ENCODE data around the gene FITM2.
"Not testable (repeated sequence)": the region's sequence is repeated elsewhere in the genome, so short reads cannot be mapped to it uniquely, and the experiment has no call there.

Gene FITM2, protein sequence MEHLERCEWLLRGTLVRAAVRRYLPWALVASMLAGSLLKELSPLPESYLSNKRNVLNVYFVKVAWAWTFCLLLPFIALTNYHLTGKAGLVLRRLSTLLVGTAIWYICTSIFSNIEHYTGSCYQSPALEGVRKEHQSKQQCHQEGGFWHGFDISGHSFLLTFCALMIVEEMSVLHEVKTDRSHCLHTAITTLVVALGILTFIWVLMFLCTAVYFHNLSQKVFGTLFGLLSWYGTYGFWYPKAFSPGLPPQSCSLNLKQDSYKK

DNA sequence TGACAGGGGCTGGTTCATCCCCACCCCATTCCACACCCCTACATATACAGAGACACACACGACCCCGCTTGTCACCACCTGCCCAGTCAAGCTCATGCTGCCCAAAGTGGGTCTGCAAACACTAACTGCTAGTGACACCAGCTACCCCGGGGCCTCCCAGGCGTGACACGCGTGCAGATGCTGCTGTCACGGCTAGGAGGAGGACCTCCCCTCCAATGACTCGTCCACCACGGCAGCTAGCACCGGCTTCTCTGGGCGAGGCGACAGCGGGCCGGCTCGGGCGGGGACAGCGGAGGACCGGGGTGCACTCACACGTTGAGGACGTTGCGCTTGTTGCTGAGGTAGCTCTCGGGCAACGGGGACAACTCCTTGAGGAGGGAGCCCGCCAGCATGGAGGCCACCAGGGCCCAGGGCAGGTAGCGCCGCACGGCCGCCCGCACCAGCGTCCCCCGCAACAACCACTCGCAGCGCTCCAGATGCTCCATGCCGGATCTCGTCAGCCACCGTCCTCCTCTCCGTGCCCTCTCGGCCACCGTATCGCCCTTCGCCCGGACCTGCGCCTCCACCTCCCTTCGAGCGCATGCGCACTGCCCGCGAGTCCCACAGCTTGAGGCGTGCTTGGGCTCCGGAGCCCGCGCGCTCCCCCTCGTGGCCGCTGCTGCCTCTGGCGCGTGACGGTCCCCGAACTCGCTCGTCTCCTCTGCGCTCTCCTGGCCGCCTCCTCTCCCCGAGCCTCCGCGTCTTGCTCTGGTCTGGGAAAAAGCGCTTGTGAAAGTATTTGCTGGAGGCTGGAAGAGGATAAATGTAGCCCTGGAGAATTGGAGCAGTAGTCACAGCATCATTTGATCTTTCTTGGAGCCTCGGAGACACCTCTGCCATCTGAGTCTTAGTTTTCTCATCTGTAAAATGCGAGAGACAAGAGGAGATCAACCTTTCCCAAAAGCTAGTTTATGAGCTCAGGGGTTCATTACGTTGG, at the start of gene FITM2:
TSS of gene FITM2 (minus strand) at position 539 of the 976 bp plus-strand sequence. CDS start at position 485, 54 bp downstream.
- DNase-seq, result peak; percentile 86

DNA sequence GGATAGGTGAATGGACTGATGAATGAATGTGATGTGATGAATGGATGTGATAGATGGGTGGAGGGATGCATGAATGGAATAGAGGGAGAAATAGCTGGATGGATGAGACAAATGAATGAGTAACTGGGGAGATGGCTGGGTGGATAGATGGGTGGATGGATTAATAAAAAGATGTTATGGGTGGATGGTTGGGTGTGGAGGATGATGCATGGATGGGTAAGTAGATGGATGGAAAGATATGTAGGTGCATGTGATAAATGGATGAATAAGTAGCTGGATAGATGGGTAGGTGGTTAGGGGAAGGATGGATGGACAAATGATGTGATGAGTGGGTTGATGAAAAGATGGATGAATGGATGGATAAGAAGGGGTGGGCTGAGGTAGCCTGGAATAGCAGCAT, 49.2 kb upstream of the FITM2 start:
- DNase-seq, result no peak

DNA sequence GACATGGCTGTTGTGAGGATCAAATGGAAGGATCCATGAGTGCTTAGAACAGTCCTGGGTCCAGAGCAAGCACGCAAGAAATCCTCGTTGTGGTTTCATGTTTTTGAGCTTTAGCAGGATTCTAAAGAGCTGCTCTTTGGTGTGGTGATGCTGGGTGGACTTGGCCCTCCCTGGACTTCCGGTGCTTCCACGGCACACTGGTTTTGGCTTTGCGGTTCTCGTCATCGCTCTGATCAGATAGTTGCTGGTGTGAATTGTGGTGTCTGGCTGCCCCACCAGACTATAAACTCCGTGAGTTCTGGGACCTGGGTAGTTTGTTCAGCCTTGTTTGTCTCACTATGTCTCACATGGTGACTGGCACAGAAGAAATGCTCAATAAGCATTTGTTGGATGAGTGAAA, 47.8 kb upstream of the FITM2 start:
- DNase-seq, result no peak

DNA sequence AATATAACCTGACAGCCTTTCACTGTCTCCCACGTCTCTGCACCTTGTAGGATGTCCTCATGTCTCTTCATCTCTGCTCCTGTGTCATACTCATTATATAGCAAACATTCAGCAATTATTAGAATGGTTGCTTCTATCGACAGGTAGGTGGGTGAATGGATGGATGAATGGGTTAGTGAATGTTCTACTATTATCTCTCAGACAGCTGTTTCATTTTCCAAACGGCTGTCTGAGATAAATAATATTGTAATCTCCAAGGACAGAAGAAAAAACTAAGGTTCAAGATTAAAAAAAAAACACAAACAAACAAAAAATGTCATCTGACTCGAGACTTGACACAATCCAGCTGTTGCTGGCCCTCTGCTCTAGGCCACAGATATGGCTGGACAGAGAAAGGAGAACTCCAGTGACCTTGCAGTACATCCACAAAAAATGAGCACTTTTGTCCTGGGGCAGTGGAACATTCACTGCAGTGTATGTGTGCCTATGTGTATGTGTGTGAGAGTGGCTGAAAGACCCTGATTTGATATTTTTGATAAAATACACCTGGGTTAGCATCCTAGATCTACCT, 46.6 kb upstream of the FITM2 start:
- DNase-seq, result no peak

DNA sequence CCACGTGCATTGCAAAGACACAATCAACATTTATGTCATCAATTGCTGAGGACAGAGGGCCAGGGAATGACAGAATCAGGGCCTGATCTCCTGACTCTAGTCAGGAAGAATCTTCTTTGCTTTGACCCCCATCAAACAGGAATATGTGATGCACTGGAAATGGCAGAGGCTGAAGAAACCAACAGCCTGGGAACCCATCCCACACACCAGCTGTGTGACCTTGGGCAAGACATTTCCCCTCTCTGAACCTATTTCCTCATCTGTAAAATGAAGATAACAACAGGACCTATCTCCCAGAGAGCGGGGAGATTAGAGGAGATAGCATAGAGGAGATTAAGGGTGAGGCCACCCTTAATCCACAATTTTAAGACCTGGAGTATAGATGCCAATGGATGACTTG, 46.0 kb upstream of the FITM2 start:
- DNase-seq, result no peak

DNA sequence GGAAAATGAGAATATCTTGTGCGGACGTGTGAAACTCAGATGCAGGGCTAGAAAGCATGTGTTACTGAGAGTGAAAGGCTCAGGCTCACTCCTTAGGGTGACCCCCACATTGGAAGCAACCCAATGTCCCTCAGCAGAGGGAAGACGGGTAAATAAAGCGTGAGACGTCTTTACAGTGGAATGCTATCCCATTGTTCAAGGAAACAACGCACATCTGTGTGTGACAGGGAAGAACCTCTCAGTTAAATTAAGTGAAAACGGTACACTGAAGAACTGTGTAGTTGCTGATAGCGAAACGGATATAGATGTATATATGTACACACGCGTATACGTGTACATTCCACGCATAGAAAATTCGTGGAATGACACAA, 45.3 kb upstream of the FITM2 start:
- DNase-seq, result no peak

DNA sequence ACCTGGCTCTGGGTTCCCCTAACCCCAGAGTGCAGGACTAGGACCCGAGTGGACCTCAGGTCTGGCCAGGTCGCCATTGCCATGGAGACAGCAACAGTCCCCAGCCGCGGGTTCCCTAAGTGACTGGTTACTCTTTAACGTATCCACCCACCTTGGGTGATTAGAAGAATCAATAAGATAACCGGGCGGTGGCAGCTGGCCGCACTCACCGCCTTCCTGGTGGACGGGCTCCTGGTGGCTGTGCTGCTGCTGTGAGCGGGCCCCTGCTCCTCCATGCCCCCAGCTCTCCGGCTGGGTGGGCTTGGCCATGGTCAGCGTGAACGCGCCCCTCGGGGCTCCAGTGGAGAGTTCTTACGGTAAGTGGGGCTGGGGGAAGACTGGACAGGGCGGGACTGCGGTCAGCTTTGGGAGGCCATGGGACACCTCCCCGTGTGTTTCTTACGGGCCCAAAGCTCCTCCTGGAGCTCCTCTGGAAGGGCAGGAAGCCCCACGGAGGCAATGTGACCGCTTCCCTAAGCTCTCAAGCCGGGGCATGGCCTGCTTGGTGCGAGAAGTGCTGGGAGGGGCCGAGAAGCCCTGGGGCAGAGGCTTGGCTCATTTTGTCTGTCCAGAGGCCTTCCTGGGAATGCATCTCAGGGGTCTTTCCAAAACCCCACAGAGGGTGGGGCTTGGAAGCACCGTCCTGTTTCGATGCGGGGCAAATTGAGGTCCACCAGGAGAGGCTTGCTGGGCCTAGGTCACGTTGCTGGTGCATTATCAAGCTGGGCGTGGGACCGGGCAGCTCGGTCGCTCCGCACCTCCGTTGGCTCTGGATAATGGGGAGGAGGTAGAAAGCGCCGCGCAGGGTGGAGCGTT, 44.7 kb upstream of the FITM2 start, which contains the start of gene HNF4A:
TSS of gene HNF4A (plus strand) at position 202 of the 855 bp plus-strand sequence. CDS start at position 308, 106 bp downstream.
- DNase-seq, result no peak

DNA sequence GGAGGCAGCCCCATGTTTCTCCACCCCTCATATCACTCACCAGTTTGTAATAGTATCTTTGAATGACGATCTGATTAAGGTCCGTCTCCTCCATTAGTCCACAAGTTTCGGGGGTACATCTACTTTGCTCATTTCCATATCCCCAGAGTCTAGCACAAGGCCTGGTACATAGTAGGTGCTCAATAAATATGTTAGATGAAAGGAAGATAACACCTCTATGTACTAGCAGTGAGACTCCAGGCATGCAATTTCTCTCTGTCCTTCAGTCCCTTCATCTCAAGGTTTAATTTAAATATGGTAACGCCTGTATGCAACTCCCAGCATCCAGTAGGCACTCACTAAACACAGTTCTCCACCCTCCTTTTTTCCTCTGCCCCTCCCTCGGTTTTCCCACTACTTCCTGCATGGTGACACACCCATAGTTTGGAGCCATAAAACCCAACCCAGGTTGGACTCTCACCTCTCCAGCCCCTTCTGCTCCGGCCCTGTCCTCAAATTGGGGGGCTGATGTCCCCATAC, 44.0 kb upstream of the FITM2 start:
- no peak for DNase-seq

DNA sequence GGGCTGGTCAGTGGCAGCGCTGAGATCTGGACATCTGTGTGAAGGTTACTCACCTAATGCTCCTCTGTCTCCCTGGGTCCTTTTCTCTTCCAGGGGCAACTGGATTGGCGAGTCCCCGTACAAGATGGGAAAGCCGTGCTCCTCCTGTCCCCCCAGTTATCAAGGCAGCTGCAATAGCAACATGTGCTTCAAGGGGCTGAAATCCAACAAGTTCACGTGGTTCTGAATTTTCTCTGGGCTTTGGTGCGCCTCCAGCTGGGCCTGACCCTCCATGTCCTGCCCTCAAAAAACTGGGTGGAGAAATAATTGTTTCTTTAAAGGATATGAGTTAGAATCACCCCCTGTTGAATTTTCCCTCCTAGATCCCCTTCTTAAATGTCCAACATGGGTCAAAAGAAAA, 39.6 kb upstream of the FITM2 start:
- DNase-seq, result no peak

DNA sequence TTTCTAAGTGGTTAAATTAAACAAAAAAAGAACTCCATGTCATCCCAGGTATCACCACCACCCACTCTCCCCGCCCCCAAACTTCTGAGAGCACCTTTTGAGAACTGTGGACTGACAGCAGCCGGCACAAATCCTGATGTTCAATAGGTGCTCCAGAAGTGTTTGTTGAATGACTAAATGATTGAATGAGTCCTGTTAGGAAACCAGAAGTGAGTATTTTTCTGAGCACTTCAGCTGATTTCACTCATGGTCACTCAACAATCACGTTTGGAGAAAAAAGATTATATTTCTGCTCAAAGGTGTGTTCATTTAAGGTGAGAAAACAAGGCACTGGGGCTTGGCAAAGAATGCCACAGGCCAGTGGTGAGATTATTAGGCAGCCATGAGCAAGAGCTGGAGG, 38.3 kb upstream of the FITM2 start:
- DNase-seq, result no peak

DNA sequence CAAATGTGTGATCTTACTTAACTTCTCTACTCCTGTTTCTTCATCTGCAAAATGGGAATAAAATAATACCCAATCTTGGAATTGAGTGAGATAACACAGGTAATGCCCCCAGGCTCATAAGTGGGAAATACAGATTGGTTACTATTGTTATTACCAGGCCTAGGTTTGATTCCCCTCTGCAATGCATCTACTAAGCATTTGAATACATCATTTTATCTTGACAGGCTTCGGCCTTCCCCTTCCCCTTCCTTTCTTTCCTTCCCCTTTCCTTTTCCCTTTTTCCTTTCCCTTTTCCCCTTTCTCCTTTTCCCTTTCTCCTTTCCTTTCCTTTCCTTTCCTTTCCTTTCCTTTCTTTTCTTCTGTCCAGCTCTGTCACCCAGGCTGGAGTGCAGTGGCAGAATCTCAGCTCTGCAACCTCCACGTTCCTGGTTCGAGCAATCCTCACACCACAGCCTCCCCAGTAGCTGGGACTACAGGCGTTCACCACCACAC, 37.2 kb upstream of the FITM2 start:
- no peak for DNase-seq

DNA sequence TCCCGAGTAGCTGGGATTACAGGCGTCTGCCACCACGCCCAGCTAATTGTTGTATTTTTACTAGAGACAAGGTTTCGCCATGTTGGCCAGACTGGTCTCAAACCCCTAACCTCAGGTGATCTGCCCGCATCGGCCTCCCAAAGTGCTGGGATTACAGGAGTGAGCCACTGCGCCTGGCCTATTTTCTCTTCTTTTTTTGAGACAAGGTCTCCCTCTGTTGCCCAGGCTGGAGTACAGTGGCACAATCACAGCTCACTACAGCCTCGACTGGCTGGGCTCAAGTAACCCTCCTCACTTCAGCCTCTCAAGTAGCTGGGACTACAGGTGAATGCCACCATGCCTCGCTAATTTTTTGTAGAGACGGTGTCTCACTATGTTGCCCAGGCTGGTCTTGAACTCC, 34.9 kb upstream of the FITM2 start:
- not testable (repeated sequence) for DNase-seq

DNA sequence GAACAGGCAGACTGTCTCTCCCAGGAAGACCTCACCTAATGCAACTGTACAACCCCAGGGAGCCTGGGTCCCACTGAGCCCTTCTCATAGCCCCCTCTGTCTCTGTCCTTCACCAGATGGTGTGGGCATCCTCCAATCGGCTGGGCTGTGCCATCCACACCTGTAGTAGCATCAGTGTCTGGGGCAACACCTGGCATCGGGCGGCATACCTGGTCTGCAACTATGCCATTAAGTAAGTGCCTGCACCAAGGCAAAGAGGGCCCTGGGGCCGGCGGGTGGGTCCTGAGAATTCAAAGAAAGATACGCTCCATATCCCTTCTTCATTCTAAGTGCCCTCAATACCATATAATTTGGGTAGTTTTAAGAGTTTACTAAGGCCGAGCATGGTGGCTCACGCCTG, 34.1 kb upstream of the FITM2 start:
- no peak for DNase-seq

DNA sequence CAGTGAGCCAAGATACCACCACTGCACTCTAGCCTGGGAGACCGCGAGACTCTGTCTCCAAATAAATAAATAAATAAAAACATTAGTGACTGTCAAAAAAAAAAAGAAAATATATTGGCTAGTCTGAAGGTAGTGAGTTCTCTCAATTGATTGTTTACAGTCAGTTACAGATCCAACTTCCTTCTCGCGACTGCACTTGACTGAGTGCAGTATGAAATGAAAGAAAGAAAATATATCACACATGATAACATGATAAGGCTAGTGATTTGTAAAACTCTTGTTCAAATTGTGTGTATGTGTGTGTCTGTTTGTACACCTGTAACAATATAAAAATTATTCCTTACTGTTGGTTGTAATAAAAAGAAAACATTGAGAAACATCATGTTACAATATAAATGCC, 33.7 kb upstream of the FITM2 start:
- DNase-seq, result no peak

DNA sequence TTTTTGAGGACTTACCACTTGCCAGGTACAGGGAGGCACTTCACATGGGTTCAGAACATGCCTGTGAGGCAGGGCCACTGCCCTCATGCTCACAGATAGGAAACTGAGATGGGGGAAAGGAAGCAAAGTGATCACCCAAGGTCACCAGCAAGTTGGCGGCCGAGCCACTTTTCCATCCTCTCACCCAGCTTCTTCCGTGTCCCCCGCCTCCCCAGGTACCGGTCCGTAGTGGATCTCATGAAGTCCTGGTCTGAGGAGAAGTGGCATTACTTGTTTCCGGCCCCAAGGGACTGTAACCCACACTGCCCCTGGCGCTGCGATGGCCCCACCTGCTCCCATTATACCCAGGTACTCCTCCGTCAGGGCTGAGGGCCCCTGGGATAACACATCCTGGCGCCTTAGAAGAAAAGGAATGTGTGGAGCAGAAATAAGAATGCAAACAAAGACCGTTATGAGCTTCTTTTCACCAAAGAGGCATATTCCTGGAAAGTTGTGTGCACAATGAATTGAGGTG, 32.2 kb upstream of the FITM2 start:
- DNase-seq, result no peak

DNA sequence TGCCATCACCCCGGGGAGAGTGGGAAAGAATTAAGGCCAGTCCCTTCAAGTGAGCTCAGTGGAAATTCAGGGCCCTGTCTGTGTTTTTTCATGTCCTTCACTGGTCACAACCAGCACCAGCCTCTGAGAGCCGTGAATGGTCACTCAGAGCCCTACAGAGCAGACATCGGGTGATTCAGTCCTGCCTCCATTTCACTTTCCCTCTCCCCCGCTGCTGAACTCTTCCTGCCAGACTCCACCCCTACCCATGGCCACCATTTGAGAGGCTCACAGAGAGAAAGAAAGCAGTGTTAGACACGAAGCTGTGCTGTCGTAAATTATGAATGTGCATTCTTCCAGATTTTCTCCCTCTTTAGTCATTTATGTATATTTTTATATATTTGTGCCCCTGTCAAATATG, 31.2 kb upstream of the FITM2 start:
- no peak for DNase-seq

DNA sequence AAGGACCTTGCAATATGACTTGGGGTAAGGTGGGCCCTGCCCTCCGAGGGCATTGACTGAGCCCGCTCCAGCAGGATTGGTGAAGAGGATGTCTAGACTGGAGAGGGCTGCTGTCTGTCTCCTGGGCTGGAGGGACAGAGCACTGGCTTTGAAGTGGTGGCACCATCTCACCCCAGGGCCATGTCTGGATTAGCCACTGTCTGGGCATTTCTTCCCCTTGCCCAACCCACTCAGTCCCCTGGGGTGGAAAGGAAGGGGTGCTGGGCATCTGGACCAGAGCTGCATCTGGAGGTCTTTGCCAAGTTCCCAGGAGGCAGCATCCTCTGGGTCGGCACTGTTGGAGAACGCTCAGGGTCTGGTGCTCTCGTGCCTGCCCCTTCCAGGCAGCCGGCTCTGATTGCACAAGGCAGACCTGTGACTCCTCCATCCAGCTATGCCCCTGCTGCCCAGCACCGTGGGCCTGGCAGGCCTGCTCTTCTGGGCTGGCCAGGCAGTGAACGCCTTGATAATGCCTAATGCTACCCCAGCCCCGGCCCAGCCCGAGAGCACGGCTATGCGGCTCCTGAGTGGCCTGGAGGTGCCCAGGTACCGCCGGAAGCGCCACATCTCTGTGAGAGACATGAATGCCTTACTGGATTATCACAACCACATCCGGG, 25.9 kb upstream of the FITM2 start, which contains the start of gene R3HDML:
TSS of gene R3HDML (plus strand) at position 319 of the 656 bp plus-strand sequence. CDS start at position 434, 115 bp downstream.
- no peak for DNase-seq

DNA sequence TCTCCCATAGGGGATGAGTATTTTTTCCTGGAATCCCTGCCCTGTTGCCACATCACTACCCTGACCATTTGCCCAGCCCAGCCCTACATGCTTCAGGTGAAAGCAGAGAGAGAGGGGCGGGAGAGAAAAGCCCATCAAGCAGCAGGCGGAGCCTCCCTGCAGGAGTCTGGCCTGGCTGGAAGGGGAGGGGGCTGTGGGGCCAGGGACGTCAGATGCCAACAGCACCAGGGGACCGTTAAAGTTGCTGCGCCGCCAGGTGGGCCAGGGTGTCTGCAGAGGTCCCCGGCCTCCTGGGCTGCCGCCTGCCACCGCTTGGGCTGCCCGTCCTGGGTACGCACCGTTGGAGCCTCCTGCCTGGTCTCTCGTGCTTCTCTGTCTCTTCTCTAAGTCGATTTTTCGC, 25.1 kb upstream of the FITM2 start:
- DNase-seq, result no peak

DNA sequence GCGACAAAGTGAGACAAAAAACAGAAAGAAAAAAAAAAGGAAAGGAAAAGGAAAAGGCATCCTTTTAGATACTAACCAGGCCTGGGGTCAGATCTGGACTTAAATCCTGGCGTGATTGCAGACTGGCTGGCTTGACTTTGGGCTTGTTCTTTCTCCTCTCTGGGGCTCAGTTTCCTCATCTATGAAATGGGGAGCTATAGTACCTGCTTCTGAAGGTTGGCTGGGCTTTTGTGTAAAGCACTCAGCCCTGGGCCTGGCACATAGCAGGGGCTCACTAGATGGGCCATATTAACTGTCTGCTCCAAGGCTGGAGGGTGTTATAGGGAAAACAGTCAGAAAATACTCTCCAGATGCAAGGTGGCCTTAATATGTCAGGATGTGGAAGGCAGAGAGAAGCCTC, 24.7 kb upstream of the FITM2 start:
- DNase-seq, result no peak

DNA sequence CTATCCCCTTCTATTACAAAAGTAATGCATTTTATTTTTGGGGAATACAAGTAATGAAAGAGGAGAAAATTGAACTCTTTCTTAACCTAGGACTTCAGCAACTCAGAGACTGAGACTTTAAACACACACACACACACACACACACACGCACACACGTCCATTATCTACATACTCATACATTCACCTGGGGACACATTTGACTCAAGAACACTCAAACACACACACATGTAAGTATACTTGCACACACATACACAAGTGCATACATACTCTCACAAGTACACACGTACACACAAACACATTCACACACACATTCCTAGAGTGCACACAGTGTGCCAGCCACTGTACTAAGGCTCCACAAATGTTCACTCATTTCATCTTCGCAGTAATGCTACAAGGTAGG, 23.7 kb upstream of the FITM2 start:
- DNase-seq, result no peak

DNA sequence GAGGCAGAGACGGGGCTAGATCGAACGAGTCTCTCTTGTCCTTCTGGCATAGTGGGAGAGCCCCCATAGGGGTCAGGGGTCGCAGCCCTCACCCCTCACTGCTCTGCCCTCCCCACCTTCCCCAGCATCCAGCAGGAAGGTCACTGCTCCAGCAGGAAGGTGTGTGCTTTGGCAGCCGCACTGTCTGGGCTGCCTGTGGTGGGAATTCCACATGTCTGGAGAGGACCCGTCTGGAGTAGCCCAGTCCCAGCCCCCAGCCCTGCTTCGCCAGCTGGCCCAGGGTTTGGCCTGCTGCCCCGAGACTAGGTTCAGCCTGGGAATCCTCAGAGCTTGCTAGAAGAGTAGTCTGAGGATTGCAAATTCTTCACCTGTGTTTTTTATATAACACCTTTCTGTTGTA, 23.3 kb upstream of the FITM2 start:
- DNase-seq, result no peak

All from NCI-H2081 treated with DMSO at 0.1 percent for 48 hours (cell line).